ENCODE measurements around the gene COL23A1.

DNA sequence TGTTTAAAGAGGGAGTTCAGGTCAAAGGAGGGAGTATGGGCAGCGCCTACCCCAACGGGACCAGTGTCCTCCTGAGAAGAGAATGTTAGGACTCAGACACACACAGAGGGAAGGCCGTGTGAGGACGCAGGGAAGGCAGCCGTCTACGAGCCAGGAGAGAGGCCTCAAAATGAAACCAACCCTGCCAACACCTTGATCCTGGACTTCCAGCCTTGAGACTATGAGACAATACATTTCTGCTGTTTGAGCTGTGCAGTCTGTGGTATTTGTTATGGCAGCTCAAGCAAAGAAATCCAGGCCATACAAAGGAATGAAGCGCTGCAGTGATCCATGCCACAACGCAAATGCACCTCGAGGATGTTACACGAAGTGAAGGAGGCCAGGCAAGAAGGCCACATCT lies 97.9 kb downstream of the COL23A1 start:
- TF ChIP-seq GATA2 (IDR thresholded peaks at IDR 0.05; ENCODE audit: low read depth, low read length) (no peak), GATA3 (IDR thresholded peaks at IDR 0.05; ENCODE audit: low read depth, low read length) (no peak)

Data from SH-SY5Y (cell line).